Sigmoid colon (tissue), 7 donors: ENCODE measurements around the gene SLC25A11. TPM values are rescaled to one million over a fixed set of nuclear protein-coding genes. Genes with fewer than 3 reads are reported as not detected.
"Not testable (repeated sequence)": the region's sequence is repeated elsewhere in the genome, so short reads cannot be mapped to it uniquely, and the experiment has no call there.

Experiments
- DNase-seq: peaks from one replicate; pipeline ENCODE4 v3.0.0-alpha.2; 2019
- H3K27ac ChIP-seq, 4 donors: fragments of 200-600 bp; sonication (generic); one replicate each; pipeline ENCODE4 v1.5.1; 2016 to 2019; ENCODE audit warnings: mild to moderate bottlenecking in 1 of 4
- H3K27me3 ChIP-seq, 3 donors: fragments of 200-600 bp; sonication (generic); one replicate each; pipeline ENCODE4 v1.5.1; 2019; ENCODE audit warnings: mild to moderate bottlenecking in 1 of 3
- H3K36me3 ChIP-seq, 4 donors: fragments of 200-600 bp; sonication (generic); one replicate each; pipeline ENCODE4 v1.5.1; 2016 to 2019
- H3K4me1 ChIP-seq, 4 donors: fragments of 200-600 bp; sonication (generic); one replicate each; pipeline ENCODE4 v1.5.1; 2017 to 2019
- H3K4me3 ChIP-seq, 4 donors: fragments of 200-600 bp; sonication (generic); one replicate each; pipeline ENCODE4 v1.5.1; 2017 to 2019; ENCODE audit warnings: mild to moderate bottlenecking in 2 of 4, moderate library complexity in 1 of 4
- H3K9me3 ChIP-seq, 4 donors: fragments of 200-600 bp in 3 of 4; sonication (generic) in 3 of 4; one replicate each; pipeline versions ENCODE4 v1.5.1 to v1.6.1; 2013 to 2019
- EP300 ChIP-seq, 4 donors: sonication (generic); formaldehyde crosslinking; IDR thresholded peaks; one replicate each; pipeline ENCODE4 v1.6.1; 2017; ENCODE audit warnings: antibody characterized with exemption in 4 of 4
- POLR2A ChIP-seq, 2 donors: fragments of 450-650 bp; IDR thresholded peaks; one replicate each; pipeline ENCODE4 v1.6.1; 2016; ENCODE audit warnings: antibody characterized with exemption in 2 of 2, mild to moderate bottlenecking in 2 of 2, moderate library complexity in 2 of 2
- POLR2AphosphoS5 ChIP-seq, 4 donors: sonication (generic); formaldehyde crosslinking; IDR thresholded peaks; one replicate each; pipeline ENCODE4 v1.6.1; 2017; ENCODE audit warnings: antibody characterized with exemption in 4 of 4
- WGBS, 2 donors: extraction: QIAGEN DNeasy Blood & Tissue Kit; methylation state at CpG; one replicate each; pipeline ENCODE4 v1.1.7; 2013; 5-methylcytosine and 5-hydroxymethylcytosine counted together
- intact Hi-C: fragments of 100-400 bp; cut with DNase I; formaldehyde crosslinking; loops from one replicate; pipeline ENCODE4 v1.15.1; 2023
- polyA plus RNA-seq, 3 donors: library from polyadenylated mRNA; stranded (reverse); fragments of 200-250 nt; gene quantifications; one replicate each; pipeline ENCODE4 v1.2.3, GENCODE V29; 2013
- total RNA-seq, 4 donors: library from RNA; depleted of rRNA; stranded (reverse); fragments of >200 nt; gene quantifications; one replicate each; pipeline ENCODE4 v1.1.0, GENCODE V29; 2016
- TF ChIP-seq, protein P1 (sequence below), 4 experiments: fragments of 450-650 bp in 3 of 4; fragments of 200-600 bp in 1 of 4; IDR thresholded peaks; one replicate each; pipeline ENCODE4 v1.5.1; 2016 to 2019; ENCODE audit warnings: antibody characterized with exemption in 4 of 4, mild to moderate bottlenecking in 3 of 4, moderate library complexity in 2 of 4
- donor health status: healthy with polysubstance abuse.
- donor health status: Bipolar disorder and iron deficiency.
- donor health status: healthy.

The SLC25A11 gene
- total and polyA plus RNA-seq, 7 donors = 41.0 to 82.8 (median 57.7) TPM

DNA sequence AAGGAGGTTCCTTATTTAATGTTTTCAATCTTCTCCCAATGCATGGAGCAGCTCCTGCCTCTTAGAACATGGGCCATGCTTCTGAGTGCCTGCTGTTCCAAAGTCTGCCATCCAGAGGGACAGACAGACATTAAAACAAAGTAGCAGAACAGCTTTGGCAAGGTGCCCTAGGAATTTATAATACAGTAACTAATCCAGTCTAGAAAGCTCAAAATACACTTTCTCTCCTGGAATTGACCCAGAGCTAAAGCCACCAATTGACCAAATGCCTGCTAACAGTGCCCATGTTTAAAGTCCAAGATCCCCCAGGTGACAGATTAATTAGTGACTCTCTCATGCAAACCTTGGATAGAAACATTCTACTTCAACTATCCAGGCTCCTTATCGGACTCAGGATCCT is 25.9 kb downstream of the SLC25A11 start:
- Histone ChIP-seq H3K27me3 (no peaks in the 10 kb centered on the region), H3K36me3 (no peaks in the 10 kb centered on the region), H3K4me1 (peaks cover 0 to 9% (median 5%) of the 10 kb centered on the region in 4 donors), H3K9me3 (no peaks in the 10 kb centered on the region), H3K4me3 (no peak overlapping the region), H3K27ac (no peak overlapping the region)
- no peak for DNase-seq
- TF ChIP-seq, protein P1, sequence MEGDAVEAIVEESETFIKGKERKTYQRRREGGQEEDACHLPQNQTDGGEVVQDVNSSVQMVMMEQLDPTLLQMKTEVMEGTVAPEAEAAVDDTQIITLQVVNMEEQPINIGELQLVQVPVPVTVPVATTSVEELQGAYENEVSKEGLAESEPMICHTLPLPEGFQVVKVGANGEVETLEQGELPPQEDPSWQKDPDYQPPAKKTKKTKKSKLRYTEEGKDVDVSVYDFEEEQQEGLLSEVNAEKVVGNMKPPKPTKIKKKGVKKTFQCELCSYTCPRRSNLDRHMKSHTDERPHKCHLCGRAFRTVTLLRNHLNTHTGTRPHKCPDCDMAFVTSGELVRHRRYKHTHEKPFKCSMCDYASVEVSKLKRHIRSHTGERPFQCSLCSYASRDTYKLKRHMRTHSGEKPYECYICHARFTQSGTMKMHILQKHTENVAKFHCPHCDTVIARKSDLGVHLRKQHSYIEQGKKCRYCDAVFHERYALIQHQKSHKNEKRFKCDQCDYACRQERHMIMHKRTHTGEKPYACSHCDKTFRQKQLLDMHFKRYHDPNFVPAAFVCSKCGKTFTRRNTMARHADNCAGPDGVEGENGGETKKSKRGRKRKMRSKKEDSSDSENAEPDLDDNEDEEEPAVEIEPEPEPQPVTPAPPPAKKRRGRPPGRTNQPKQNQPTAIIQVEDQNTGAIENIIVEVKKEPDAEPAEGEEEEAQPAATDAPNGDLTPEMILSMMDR (IDR thresholded peaks at IDR 0.05) = no peak
- TF ChIP-seq POLR2AphosphoS5 (IDR thresholded peaks at IDR 0.05) (no peak), EP300 (IDR thresholded peaks at IDR 0.05) (no peak), POLR2A (IDR thresholded peaks at IDR 0.05) (no peak)
- intact Hi-C loops = no loop called here
- 18 to 65% methylated on average over 1 of the region's 1 CpG for WGBS, 2 donors

DNA sequence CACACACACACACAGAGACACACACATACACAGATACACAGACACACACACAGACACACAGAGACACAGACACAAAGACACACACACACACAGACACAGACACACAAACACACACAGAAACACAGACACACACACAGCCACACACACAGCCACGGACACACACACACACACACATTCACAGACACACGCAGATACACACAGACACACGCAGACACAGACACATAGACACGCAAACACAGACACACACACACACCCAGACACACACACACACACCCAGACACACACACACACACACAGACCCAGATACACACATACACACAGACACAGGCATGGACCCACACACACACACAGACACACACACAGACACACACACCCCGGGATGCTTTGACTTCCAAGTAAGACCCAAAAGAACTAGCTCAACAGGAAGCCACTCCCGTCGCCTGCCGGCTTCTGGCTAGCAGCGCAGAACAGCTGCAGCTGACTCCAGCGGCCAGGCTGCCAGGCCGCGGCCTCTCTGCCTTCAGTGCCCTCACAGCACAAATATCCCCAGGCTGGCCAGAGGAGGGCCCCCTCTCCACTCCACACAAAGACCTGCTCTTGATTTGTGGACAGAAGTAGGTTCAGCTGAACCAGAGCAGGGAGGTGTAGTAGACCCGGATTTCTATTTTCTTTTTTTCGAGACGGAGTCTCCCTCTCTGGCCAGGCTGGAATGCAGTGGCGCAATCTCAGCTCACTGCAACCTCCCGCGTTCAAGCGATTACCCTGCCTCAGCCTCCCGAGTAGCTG is 30.9 kb downstream of the SLC25A11 start:
- Histone ChIP-seq H3K4me1 (peaks cover 0 to 11% (median 5%) of the 10 kb centered on the region in 4 donors), H3K36me3 (no peaks in the 10 kb centered on the region), H3K27me3 (peaks cover 0 to 9% (median 5%) of the 10 kb centered on the region in 3 donors), H3K27ac (peak overlapping the region; percentile 35 to 57 (median 45)), H3K9me3 (no peaks in the 10 kb centered on the region), H3K4me3 (no peak overlapping the region)
- DNase-seq = peak; percentile 95
- TF ChIP-seq, protein P1 (IDR thresholded peaks at IDR 0.05) = peak; percentile 62 to 90 (median 80)
- no peak for TF ChIP-seq POLR2A (IDR thresholded peaks at IDR 0.05)
- TF ChIP-seq EP300 (IDR thresholded peaks at IDR 0.05) = no peak
- peak in 3 of 4 donors; percentile 18 to 47 (median 37) for TF ChIP-seq POLR2AphosphoS5 (IDR thresholded peaks at IDR 0.05)
- WGBS, 2 donors = 14 to 26% methylated on average over 20 of the region's 20 CpGs
- intact Hi-C loops = loop anchor here (2.0 kb wide), 3 partner anchors 32 to 154 kb away; partner anchors contain the start of genes CAMTA2, RNF167 and SLC25A11

DNA sequence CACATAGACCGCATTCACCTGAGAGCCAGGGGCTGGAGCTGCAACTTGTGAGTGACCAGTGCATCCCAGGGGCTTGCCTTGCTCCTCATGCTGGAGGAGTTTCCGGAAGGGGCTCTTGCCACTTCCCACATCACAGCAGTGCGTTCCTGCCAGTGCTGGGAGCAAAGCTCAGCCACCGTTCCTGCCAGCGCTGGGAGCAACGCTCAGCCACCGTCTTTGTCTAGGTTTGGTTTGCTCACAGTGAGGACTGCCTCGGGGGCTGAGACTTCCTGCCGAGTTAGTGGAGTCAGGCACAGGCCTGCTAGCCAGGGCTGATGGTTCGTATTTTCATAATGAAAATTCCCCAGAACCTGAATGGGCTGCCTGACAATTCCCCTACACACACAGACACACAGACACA is 31.5 kb downstream of the SLC25A11 start:
- no peak for DNase-seq
- intact Hi-C loops = loop anchor here (2.0 kb wide), 3 partner anchors 32 to 154 kb away; partner anchors contain the start of genes CAMTA2, RNF167 and SLC25A11
- WGBS, 2 donors = 62 to 72% methylated on average over 10 of the region's 10 CpGs

DNA sequence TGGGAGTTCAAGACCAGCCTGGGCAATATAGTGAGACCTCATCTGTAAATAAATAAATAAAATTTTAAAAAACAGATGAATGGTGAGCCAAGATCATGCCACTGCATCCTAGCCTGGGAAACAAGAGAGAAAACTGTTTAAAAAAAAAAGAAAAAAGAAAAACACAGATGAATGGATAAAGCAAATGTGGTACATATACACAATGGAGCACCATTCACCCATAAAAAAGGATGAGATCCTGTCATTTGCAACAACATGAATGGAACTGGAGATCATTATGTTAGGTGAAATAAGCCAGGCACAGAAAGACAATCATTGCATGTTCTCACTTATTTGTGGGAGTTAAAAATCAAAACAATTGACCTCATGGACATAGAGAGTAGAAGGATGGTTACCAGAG is 33.2 kb downstream of the SLC25A11 start:
- H3K36me3 ChIP-seq, intact Hi-C loops, H3K9me3 ChIP-seq, H3K27ac ChIP-seq, H3K4me3 ChIP-seq, DNase-seq: not testable (repeated sequence)
- H3K27me3 ChIP-seq = peaks cover 1 to 24% (median 7%) of the 10 kb centered on the region in 3 donors
- peaks cover 0 to 11% (median 6%) of the 10 kb centered on the region in 4 donors for H3K4me1 ChIP-seq

More for the DNA sequence above, 31.5 kb downstream of the SLC25A11 start:
- Histone ChIP-seq H3K4me1 (peaks cover 0 to 11% (median 5%) of the 10 kb centered on the region in 4 donors), H3K4me3 (no peak overlapping the region), H3K36me3 (no peaks in the 10 kb centered on the region), H3K27me3 (peaks cover 0 to 15% (median 7%) of the 10 kb centered on the region in 3 donors), H3K27ac (peak overlapping the region in 2 of 4 donors; percentile 15 to 57), H3K9me3 (no peaks in the 10 kb centered on the region)
- TF ChIP-seq, protein P1 (IDR thresholded peaks at IDR 0.05) = no peak
- TF ChIP-seq POLR2A (IDR thresholded peaks at IDR 0.05) (no peak), EP300 (IDR thresholded peaks at IDR 0.05) (no peak), POLR2AphosphoS5 (IDR thresholded peaks at IDR 0.05) (no peak)

DNA sequence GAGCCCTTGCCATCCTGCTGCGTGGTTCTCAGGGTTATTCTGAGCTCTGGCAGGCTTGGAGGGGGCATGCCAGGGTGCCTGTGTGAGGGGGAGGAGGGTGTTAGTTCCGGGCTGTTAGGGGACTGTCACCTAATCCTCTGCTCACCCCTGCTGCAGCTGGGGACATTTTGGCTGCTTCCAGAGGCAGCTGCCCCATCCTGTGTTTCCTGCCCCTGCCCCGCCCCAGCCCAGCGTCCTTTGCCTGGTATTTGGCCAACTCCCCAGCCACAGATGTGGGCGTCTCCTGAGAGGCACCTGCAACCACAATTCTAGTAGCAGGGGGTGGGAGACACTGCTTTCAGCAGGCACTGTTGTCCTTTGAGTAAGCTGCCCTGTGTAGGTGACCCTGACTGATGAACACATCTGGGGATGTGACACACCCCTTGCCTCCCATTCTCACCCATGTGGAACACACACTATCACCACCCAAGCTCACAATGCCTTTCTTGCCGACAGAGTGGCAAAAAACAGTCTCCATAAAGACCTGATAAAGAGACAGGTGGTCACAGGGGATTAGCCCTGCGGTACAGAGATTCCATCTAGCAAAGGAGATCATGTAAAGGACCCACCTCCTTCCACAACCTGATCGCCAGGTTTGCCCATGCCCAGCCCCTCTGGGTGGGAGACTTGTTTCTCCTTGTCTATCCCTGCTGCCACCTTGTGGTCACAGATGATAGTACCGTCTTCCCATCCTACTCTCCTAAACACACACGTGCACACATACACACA is 36.6 kb downstream of the SLC25A11 start, which contains the start of gene CHRNE:
Gene CHRNE, minus strand, starts transcription at position 48 of the 768 bp plus-strand sequence. Its CDS starts 35 bp downstream, at position 13.
- no peaks in the 10 kb centered on the region for H3K36me3 ChIP-seq
- H3K9me3 ChIP-seq = no peaks in the 10 kb centered on the region
- intact Hi-C loops = no loop called here
- TF ChIP-seq, protein P1 (IDR thresholded peaks at IDR 0.05) = peak; percentile 66 to 81 (median 70)
- TF ChIP-seq POLR2A (IDR thresholded peaks at IDR 0.05) = no peak
- peaks cover 28 to 58% (median 36%) of the 10 kb centered on the region in 3 donors for H3K27me3 ChIP-seq
- WGBS, 2 donors = 4 to 10% methylated on average over 10 of the region's 10 CpGs
- peak within 1 kb of the TSS in 1 of 4 donors; percentile 47 for H3K4me3 ChIP-seq
- H3K4me1 ChIP-seq = peaks cover 0 to 34% (median 19%) of the 10 kb centered on the region in 4 donors
- H3K27ac ChIP-seq = peak within 1 kb of the TSS in 2 of 4 donors; percentile 11 to 55
- peak; percentile 86 for DNase-seq
